ENCODE measurements around the gene ABL2.

DNA sequence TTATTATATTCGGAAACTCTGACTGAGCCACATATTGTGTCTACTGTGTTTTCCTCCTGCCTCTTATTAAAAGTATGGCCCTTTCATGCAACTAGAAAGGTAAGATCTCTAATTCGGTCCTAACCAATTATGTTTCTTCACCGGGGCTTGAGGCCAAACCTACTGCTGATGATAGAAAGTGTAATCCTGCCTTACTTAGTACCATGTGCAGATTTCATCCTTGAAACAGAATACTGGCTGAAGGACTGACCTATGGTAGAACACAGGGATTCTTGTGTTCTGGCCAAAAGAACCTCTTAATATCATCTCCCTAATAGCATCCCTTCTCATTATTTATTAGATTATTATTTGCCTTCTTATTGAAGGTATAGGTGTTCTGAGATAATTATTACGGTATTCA is 75.0 kb downstream of the ABL2 start:
- TF ChIP-seq, protein P1, sequence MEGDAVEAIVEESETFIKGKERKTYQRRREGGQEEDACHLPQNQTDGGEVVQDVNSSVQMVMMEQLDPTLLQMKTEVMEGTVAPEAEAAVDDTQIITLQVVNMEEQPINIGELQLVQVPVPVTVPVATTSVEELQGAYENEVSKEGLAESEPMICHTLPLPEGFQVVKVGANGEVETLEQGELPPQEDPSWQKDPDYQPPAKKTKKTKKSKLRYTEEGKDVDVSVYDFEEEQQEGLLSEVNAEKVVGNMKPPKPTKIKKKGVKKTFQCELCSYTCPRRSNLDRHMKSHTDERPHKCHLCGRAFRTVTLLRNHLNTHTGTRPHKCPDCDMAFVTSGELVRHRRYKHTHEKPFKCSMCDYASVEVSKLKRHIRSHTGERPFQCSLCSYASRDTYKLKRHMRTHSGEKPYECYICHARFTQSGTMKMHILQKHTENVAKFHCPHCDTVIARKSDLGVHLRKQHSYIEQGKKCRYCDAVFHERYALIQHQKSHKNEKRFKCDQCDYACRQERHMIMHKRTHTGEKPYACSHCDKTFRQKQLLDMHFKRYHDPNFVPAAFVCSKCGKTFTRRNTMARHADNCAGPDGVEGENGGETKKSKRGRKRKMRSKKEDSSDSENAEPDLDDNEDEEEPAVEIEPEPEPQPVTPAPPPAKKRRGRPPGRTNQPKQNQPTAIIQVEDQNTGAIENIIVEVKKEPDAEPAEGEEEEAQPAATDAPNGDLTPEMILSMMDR (IDR thresholded peaks at IDR 0.05) = no peak
- TF ChIP-seq, protein P2, sequence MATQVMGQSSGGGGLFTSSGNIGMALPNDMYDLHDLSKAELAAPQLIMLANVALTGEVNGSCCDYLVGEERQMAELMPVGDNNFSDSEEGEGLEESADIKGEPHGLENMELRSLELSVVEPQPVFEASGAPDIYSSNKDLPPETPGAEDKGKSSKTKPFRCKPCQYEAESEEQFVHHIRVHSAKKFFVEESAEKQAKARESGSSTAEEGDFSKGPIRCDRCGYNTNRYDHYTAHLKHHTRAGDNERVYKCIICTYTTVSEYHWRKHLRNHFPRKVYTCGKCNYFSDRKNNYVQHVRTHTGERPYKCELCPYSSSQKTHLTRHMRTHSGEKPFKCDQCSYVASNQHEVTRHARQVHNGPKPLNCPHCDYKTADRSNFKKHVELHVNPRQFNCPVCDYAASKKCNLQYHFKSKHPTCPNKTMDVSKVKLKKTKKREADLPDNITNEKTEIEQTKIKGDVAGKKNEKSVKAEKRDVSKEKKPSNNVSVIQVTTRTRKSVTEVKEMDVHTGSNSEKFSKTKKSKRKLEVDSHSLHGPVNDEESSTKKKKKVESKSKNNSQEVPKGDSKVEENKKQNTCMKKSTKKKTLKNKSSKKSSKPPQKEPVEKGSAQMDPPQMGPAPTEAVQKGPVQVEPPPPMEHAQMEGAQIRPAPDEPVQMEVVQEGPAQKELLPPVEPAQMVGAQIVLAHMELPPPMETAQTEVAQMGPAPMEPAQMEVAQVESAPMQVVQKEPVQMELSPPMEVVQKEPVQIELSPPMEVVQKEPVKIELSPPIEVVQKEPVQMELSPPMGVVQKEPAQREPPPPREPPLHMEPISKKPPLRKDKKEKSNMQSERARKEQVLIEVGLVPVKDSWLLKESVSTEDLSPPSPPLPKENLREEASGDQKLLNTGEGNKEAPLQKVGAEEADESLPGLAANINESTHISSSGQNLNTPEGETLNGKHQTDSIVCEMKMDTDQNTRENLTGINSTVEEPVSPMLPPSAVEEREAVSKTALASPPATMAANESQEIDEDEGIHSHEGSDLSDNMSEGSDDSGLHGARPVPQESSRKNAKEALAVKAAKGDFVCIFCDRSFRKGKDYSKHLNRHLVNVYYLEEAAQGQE (IDR thresholded peaks at IDR 0.05; ENCODE audit: insufficient read depth in 1 of 2, low read depth in 2 of 2, low read length in 1 of 2) = no peak
- no peak for TF ChIP-seq TCF7L2 (IDR thresholded peaks at IDR 0.05; ENCODE audit: low read depth, low read length)
- TF ChIP-seq SIN3A (IDR thresholded peaks at IDR 0.05; ENCODE audit: borderline replicate concordance, insufficient read depth, low read depth, low read length) = no peak
- TF ChIP-seq POLR2AphosphoS5 (IDR thresholded peaks at IDR 0.05; ENCODE audit: low read depth, low read length) = no peak

Data from Panc1 (cell line).